Panc1 (cell line): ENCODE measurements around the gene CFAP69. TPM values are rescaled to one million over a fixed set of nuclear protein-coding genes. Genes with fewer than 3 reads are reported as not detected.
A peak's percentile ranks its signal among the peaks of the same experiment; 100 is the strongest.

ENCODE experiments used
- ATAC-seq: fragments of 200-7000 bp; cut with Tn5 transposase; 2 replicates; pipeline ENCODE4 v1.9.1; 2020; ENCODE audit warnings: mild to moderate bottlenecking, moderate library complexity
- BruUV-seq: library from RNA; stranded (reverse); fragments of 400-500 nt; replicated peaks from 2 replicates; lab custom pipeline; 2021; lab: Mats Ljungman, UMichigan
- CTCF ChIA-PET: fragments of 300-600 bp; sonication (Branson Sonifier 250); formaldehyde crosslinking; loops from one replicate; lab custom pipeline; 2022; ENCODE audit warnings: antibody characterized with exemption; lab: Charles Lee
- POLR2A ChIA-PET: fragments of 300-600 bp; sonication (Branson Sonifier 250); formaldehyde crosslinking; loops from one replicate; lab custom pipeline; 2022; ENCODE audit warnings: antibody characterized with exemption; lab: Charles Lee
- DNase-seq: peaks from one replicate; pipeline ENCODE4 v3.0.0-alpha.2; 2010; ENCODE audit warnings: low read depth, low spot score
- H3K27ac ChIP-seq: 2 replicates; pipeline ENCODE4 v1.5.1; 2011; ENCODE audit warnings: mild to moderate bottlenecking, low read length, inconsistent platforms
- H3K27me3 ChIP-seq: fragments of 200-500 bp; sonication (Bioruptor generic); 2 replicates; pipeline ENCODE4 v1.6.0; 2014; ENCODE audit warnings: low read length, inconsistent platforms; ENCODE audit not compliant: control insufficient read depth, insufficient read depth
- H3K36me3 ChIP-seq: fragments of 200-500 bp; sonication (Bioruptor generic); 2 replicates; pipeline ENCODE4 v1.5.1; 2014; ENCODE audit warnings: inconsistent platforms, mild to moderate bottlenecking, low read length, moderate library complexity; ENCODE audit not compliant: control insufficient read depth, insufficient read depth
- H3K4me1 ChIP-seq: 2 replicates; pipeline ENCODE4 v1.5.1; 2011; ENCODE audit warnings: inconsistent platforms, mild to moderate bottlenecking, low read length, moderate library complexity; ENCODE audit not compliant: control insufficient read depth, insufficient read depth
- H3K4me3 ChIP-seq, 2 experiments: 2 replicates each; pipeline ENCODE4 v1.5.1; 2011 to 2012; ENCODE audit warnings: low read depth in 2 of 2, low read length in 2 of 2, mild to moderate bottlenecking in 2 of 2, inconsistent platforms in 1 of 2, moderate library complexity in 1 of 2
- H3K9me3 ChIP-seq: fragments of 200-500 bp; sonication (Bioruptor generic); 2 replicates; pipeline ENCODE4 v1.5.1; 2014; ENCODE audit warnings: low read depth, mild to moderate bottlenecking, inconsistent platforms, low read length, moderate library complexity; ENCODE audit not compliant: control insufficient read depth, insufficient read depth
- CTCF ChIP-seq: fragments of 450-650 bp; IDR thresholded peaks from 2 replicates; pipeline ENCODE4 v1.5.1; 2017; ENCODE audit warnings: mild to moderate bottlenecking
- POLR2AphosphoS5 ChIP-seq: IDR thresholded peaks from 2 replicates; pipeline ENCODE4 v1.6.1; 2012; ENCODE audit warnings: mild to moderate bottlenecking, low read depth, low read length, moderate library complexity
- REST ChIP-seq, 2 experiments: IDR thresholded peaks; 2 replicates each; pipeline ENCODE4 v1.6.1; 2011 to 2012; ENCODE audit warnings: low read depth in 2 of 2, control low read depth in 1 of 2, low read length in 1 of 2, mild to moderate bottlenecking in 1 of 2, moderate library complexity in 1 of 2; ENCODE audit not compliant: insufficient read depth in 1 of 2
- SIN3A ChIP-seq: IDR thresholded peaks from 2 replicates; pipeline ENCODE4 v1.6.1; 2012; ENCODE audit warnings: low read depth, mild to moderate bottlenecking, low read length, moderate library complexity, borderline replicate concordance; ENCODE audit not compliant: insufficient read depth
- TCF7L2 ChIP-seq: IDR thresholded peaks from 2 replicates; pipeline ENCODE4 v1.6.1; 2011; ENCODE audit warnings: mild to moderate bottlenecking, low read depth, low read length, inconsistent platforms
- in situ Hi-C: cut with HindIII; loops from 2 replicates; pipeline ENCODE4 v1.10.0; 2016; ENCODE audit warnings: low sequenced_read_pairs, low pct_unique_long_range_greater_than_20kb
- intact Hi-C: fragments of 100-400 bp; cut with micrococcal nuclease; formaldehyde crosslinking; loops from one replicate; pipeline ENCODE4 v1.10.0; 2022; ENCODE audit not compliant: unreplicated experiment
- total RNA-seq: library from RNA; stranded (reverse); gene quantifications from one replicate; pipeline ENCODE4 v1.2.1, GENCODE V29; 2021; ENCODE audit not compliant: unreplicated experiment

Gene CFAP69
- total RNA-seq, 1 experiment from 2014 or later, result 0.51 TPM

GRCh38 chr7:90243556-90243955 lies 1.4 kb upstream of the CFAP69 start:
- Histone ChIP-seq H3K27ac (no peak overlapping the region), H3K4me3 (no peak overlapping the region), H3K27me3 (no peaks in the 10 kb centered on the region), H3K9me3 (no peaks in the 10 kb centered on the region), H3K4me1 (peaks cover 18% of the 10 kb centered on the region), H3K36me3 (no peaks in the 10 kb centered on the region; the same call in 1 of the 2 replicates)
- no peak for ATAC-seq
- no peak for DNase-seq
- ChIA-PET CTCF (no interaction called here), POLR2A (interaction anchor here (0.6 kb wide), 1 partner anchor 329 kb away, joined by 3 read pairs; no protein-coding TSS in a partner anchor)
- intact Hi-C loops, result no loop called here
- no peak for TF ChIP-seq CTCF
- no peak for TF ChIP-seq POLR2AphosphoS5
- no peak for TF ChIP-seq REST (IDR thresholded peaks at IDR 0.05; ENCODE audit: insufficient read depth in 1 of 2, low read depth in 2 of 2, low read length in 1 of 2)
- no peak for TF ChIP-seq SIN3A
- no peak for TF ChIP-seq TCF7L2
- in situ Hi-C loops, result no loop called here
- BruUV-seq, result no TSS peak

GRCh38 chr7:90244565-90244908 lies 437 bp upstream of the CFAP69 start:
- peak; percentile 5; the same call in 1 of the 2 replicates for ATAC-seq

More at GRCh38 chr7:90244565-90244908, 437 bp upstream of the CFAP69 start:
- no peak for TF ChIP-seq POLR2AphosphoS5
- TF ChIP-seq REST (IDR thresholded peaks at IDR 0.05; ENCODE audit: insufficient read depth in 1 of 2, low read depth in 2 of 2, low read length in 1 of 2), result no peak
- no peak for TF ChIP-seq SIN3A
- in situ Hi-C loops (no loop called here), intact Hi-C loops (no loop called here)
- H3K36me3 ChIP-seq, result no peaks in the 10 kb centered on the region; the same call in 1 of the 2 replicates
- no TSS peak for BruUV-seq
- no peaks in the 10 kb centered on the region for H3K27me3 ChIP-seq
- peak overlapping the region; percentile 85 to 87 for H3K4me3 ChIP-seq
- peak overlapping the region; percentile 66 for H3K27ac ChIP-seq
- H3K4me1 ChIP-seq, result peaks cover 15% of the 10 kb centered on the region
- ChIA-PET CTCF (no interaction called here), POLR2A (no interaction called here)
- no peaks in the 10 kb centered on the region for H3K9me3 ChIP-seq
- DNase-seq, result peak; percentile 10
